ENCODE measurements around the gene MYNN. TPM values are rescaled to one million over a fixed set of nuclear protein-coding genes. Genes with fewer than 3 reads are reported as not detected.

The MYNN gene
- total and polyA plus RNA-seq, 2 of the 13 experiments (the other 11 are each of a cell fraction or from before 2014, with no cell fraction given): 10.4 to 17.6 TPM

- TF ChIP-seq ZNF629 (CRISPR knock-in tag; conservative IDR thresholded peaks at IDR 0.05): no peak
- peak; percentile 78 for TF ChIP-seq ZBED4 (CRISPR knock-in tag; IDR thresholded peaks at IDR 0.05; ENCODE audit: borderline replicate concordance)
- TF ChIP-seq ZNF766 (CRISPR knock-in tag; IDR thresholded peaks at IDR 0.05; ENCODE audit: borderline replicate concordance): no peak
- TF ChIP-seq ATRX (CRISPR knock-in tag; IDR thresholded peaks at IDR 0.05; ENCODE audit: borderline replicate concordance): no peak
- no peak for TF ChIP-seq MLLT10 (CRISPR knock-in tag; IDR thresholded peaks at IDR 0.05)
- TF ChIP-seq, protein P1, sequence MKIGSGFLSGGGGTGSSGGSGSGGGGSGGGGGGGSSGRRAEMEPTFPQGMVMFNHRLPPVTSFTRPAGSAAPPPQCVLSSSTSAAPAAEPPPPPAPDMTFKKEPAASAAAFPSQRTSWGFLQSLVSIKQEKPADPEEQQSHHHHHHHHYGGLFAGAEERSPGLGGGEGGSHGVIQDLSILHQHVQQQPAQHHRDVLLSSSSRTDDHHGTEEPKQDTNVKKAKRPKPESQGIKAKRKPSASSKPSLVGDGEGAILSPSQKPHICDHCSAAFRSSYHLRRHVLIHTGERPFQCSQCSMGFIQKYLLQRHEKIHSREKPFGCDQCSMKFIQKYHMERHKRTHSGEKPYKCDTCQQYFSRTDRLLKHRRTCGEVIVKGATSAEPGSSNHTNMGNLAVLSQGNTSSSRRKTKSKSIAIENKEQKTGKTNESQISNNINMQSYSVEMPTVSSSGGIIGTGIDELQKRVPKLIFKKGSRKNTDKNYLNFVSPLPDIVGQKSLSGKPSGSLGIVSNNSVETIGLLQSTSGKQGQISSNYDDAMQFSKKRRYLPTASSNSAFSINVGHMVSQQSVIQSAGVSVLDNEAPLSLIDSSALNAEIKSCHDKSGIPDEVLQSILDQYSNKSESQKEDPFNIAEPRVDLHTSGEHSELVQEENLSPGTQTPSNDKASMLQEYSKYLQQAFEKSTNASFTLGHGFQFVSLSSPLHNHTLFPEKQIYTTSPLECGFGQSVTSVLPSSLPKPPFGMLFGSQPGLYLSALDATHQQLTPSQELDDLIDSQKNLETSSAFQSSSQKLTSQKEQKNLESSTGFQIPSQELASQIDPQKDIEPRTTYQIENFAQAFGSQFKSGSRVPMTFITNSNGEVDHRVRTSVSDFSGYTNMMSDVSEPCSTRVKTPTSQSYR (CRISPR knock-in tag; IDR thresholded peaks at IDR 0.05; ENCODE audit: borderline replicate concordance): peak; percentile 7; the same call in 1 of the 2 replicates
- no peak for TF ChIP-seq JARID2 (CRISPR knock-in tag; IDR thresholded peaks at IDR 0.05; ENCODE audit: insufficient replicate concordance)
- TF ChIP-seq, protein P2, sequence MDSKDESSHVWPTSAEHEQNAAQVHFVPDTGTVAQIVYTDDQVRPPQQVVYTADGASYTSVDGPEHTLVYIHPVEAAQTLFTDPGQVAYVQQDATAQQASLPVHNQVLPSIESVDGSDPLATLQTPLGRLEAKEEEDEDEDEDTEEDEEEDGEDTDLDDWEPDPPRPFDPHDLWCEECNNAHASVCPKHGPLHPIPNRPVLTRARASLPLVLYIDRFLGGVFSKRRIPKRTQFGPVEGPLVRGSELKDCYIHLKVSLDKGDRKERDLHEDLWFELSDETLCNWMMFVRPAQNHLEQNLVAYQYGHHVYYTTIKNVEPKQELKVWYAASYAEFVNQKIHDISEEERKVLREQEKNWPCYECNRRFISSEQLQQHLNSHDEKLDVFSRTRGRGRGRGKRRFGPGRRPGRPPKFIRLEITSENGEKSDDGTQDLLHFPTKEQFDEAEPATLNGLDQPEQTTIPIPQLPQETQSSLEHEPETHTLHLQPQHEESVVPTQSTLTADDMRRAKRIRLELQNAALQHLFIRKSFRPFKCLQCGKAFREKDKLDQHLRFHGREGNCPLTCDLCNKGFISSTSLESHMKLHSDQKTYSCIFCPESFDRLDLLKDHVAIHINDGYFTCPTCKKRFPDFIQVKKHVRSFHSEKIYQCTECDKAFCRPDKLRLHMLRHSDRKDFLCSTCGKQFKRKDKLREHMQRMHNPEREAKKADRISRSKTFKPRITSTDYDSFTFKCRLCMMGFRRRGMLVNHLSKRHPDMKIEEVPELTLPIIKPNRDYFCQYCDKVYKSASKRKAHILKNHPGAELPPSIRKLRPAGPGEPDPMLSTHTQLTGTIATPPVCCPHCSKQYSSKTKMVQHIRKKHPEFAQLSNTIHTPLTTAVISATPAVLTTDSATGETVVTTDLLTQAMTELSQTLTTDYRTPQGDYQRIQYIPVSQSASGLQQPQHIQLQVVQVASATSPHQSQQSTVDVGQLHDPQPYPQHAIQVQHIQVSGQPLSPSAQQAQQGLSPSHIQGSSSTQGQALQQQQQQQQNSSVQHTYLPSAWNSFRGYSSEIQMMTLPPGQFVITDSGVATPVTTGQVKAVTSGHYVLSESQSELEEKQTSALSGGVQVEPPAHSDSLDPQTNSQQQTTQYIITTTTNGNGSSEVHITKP (CRISPR knock-in tag; IDR thresholded peaks at IDR 0.05; ENCODE audit: low read depth): no peak
- TF ChIP-seq ZNF143 (CRISPR knock-in tag; IDR thresholded peaks at IDR 0.05): no peak
- TF ChIP-seq ZNF275 (CRISPR knock-in tag; IDR thresholded peaks at IDR 0.05; ENCODE audit: borderline replicate concordance): no peak
- TF ChIP-seq SP4 (CRISPR knock-in tag; IDR thresholded peaks at IDR 0.05): 0 out of 2 replicates have a peak, but pooled peaks have one; percentile 30
- TF ChIP-seq, protein P3, sequence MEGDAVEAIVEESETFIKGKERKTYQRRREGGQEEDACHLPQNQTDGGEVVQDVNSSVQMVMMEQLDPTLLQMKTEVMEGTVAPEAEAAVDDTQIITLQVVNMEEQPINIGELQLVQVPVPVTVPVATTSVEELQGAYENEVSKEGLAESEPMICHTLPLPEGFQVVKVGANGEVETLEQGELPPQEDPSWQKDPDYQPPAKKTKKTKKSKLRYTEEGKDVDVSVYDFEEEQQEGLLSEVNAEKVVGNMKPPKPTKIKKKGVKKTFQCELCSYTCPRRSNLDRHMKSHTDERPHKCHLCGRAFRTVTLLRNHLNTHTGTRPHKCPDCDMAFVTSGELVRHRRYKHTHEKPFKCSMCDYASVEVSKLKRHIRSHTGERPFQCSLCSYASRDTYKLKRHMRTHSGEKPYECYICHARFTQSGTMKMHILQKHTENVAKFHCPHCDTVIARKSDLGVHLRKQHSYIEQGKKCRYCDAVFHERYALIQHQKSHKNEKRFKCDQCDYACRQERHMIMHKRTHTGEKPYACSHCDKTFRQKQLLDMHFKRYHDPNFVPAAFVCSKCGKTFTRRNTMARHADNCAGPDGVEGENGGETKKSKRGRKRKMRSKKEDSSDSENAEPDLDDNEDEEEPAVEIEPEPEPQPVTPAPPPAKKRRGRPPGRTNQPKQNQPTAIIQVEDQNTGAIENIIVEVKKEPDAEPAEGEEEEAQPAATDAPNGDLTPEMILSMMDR (CRISPR knock-in tag; IDR thresholded peaks at IDR 0.05): 0 out of 2 replicates have a peak, but pooled peaks have one; percentile 13
Observed at GRCh38 chr3:169769287-169770181, 3.7 kb upstream of the MYNN start, which contains the start of gene ACTRT3 (continued).
